Stomach (tissue), 4 donors: ENCODE data around the gene TCN1.

ENCODE experiments used
- CTCF ChIP-seq, 7 experiments: fragments of 450-650 bp in 4 of 7; fragments of 200-600 bp in 3 of 7; sonication (generic) in 3 of 7; IDR thresholded peaks; one replicate each; pipeline ENCODE4 v1.5.1; 2016 to 2019; ENCODE audit warnings: antibody characterized with exemption in 7 of 7, control low read depth in 2 of 7, mild to moderate bottlenecking in 1 of 7
- EP300 ChIP-seq: sonication (generic); formaldehyde crosslinking; IDR thresholded peaks from one replicate; pipeline ENCODE4 v1.6.1; 2017; ENCODE audit warnings: antibody characterized with exemption
- POLR2A ChIP-seq, 4 donors: fragments of 450-650 bp; IDR thresholded peaks; one replicate each; pipeline ENCODE4 v1.6.1; 2016; ENCODE audit warnings: antibody characterized with exemption in 4 of 4, control low read depth in 2 of 4, mild to moderate bottlenecking in 1 of 4, moderate library complexity in 1 of 4
- POLR2AphosphoS5 ChIP-seq, 3 donors: sonication (generic); formaldehyde crosslinking; IDR thresholded peaks; one replicate each; pipeline ENCODE4 v1.6.1; 2016; ENCODE audit warnings: antibody characterized with exemption in 3 of 3

- TF ChIP-seq POLR2AphosphoS5 (IDR thresholded peaks at IDR 0.05), result no peak
- no peak for TF ChIP-seq CTCF (IDR thresholded peaks at IDR 0.05)
- no peak for TF ChIP-seq EP300
- no peak for TF ChIP-seq POLR2A (IDR thresholded peaks at IDR 0.05)
These were observed 32.4 kb upstream of the TCN1 start for GRCh38 chr11:59898650-59899049.
